Esophagus squamous epithelium (tissue), 4 donors: ENCODE results near the gene KCNMA1.

Source experiments
- POLR2A ChIP-seq, 4 donors: fragments of 450-650 bp; IDR thresholded peaks; one replicate each; pipeline ENCODE4 v1.6.1; 2017; ENCODE audit warnings: antibody characterized with exemption in 4 of 4, mild to moderate bottlenecking in 4 of 4, moderate library complexity in 3 of 4
- TF ChIP-seq, protein P1 (sequence below), 6 experiments: fragments of 450-650 bp in 4 of 6; fragments of 200-600 bp in 2 of 6; sonication (generic) in 2 of 6; IDR thresholded peaks; one replicate each; pipeline ENCODE4 v1.5.1; 2016 to 2019; ENCODE audit warnings: antibody characterized with exemption in 6 of 6, mild to moderate bottlenecking in 4 of 6, moderate library complexity in 4 of 6

DNA sequence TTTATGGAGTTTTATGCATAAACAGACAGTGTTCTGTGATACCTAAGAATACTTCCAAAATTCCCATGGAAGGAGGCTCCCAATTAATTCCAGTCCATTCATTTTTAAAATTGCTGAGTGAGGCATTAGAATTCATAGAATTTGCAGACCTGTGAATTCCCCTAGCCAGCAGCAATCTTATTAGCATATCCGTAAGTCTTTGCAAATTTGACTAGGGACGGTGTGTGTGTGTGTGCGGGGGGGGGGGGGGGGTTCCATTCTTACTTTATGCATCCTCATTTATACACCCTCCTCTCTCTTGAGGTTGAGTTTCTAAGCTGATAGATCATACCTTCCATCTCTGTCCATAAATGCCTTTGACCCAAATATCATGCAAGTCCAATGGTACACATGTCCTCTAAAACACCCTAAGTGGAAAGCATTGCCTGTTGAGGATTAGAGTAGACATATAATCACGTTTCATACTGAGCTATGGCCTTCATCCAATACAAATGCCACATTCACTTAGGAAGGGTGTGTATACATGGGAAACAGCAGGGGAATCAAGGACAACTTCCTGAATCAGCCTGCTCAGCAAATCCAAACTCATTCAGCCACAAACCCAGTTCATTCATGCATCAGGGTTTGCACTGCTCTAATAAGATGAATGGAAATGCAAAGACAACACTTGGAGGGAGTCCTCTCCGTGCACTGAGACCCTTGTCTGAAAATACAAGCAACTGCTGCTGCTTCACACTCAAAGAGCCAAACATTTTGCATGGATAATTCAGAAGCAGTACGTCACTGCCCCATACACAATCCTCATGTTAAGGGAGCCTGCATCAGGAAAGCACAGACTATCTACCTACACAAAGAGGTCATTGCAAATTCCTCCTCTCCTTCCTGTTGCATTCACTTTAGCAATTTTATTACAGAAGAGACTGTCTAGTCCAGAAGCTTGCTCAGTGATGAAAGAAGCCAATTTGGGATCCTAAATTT is 350.8 kb downstream of the KCNMA1 start:
- TF ChIP-seq, protein P1, sequence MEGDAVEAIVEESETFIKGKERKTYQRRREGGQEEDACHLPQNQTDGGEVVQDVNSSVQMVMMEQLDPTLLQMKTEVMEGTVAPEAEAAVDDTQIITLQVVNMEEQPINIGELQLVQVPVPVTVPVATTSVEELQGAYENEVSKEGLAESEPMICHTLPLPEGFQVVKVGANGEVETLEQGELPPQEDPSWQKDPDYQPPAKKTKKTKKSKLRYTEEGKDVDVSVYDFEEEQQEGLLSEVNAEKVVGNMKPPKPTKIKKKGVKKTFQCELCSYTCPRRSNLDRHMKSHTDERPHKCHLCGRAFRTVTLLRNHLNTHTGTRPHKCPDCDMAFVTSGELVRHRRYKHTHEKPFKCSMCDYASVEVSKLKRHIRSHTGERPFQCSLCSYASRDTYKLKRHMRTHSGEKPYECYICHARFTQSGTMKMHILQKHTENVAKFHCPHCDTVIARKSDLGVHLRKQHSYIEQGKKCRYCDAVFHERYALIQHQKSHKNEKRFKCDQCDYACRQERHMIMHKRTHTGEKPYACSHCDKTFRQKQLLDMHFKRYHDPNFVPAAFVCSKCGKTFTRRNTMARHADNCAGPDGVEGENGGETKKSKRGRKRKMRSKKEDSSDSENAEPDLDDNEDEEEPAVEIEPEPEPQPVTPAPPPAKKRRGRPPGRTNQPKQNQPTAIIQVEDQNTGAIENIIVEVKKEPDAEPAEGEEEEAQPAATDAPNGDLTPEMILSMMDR (IDR thresholded peaks at IDR 0.05) = no peak
- TF ChIP-seq POLR2A (IDR thresholded peaks at IDR 0.05) = no peak
